Liver (tissue), 9 donors: Measurements from ENCODE around the gene RAPGEF6. TPM values are rescaled to one million over a fixed set of nuclear protein-coding genes. Genes with fewer than 3 reads are reported as not detected.

Experiments
- DNase-seq: peaks from one replicate; pipeline ENCODE4 v3.0.0-alpha.2; 2017; ENCODE audit warnings: low spot score
- H3K27ac ChIP-seq, 2 donors: one replicate each; pipeline ENCODE4 v1.7.0; 2013; ENCODE audit warnings: inconsistent platforms in 2 of 2, low read length in 2 of 2, control low read depth in 1 of 2, low read depth in 1 of 2, mild to moderate bottlenecking in 1 of 2
- H3K27me3 ChIP-seq, 4 donors: one replicate each; pipeline versions ENCODE4 v1.6.1 to v1.7.0; 2013; ENCODE audit warnings: low read length in 3 of 4, inconsistent platforms in 1 of 4, mild to moderate bottlenecking in 1 of 4, moderate library complexity in 1 of 4; ENCODE audit not compliant: control insufficient read depth in 4 of 4, insufficient read depth in 4 of 4
- H3K36me3 ChIP-seq, 4 donors: one replicate each; pipeline versions ENCODE4 v1.6.1 to v1.7.0; 2013; ENCODE audit warnings: low read length in 3 of 4, mild to moderate bottlenecking in 3 of 4, low read depth in 1 of 4, moderate library complexity in 1 of 4; ENCODE audit not compliant: control insufficient read depth in 4 of 4, insufficient read depth in 3 of 4
- H3K4me1 ChIP-seq, 4 donors: one replicate each; pipeline versions ENCODE4 v1.6.1 to v1.7.0; 2013; ENCODE audit warnings: low read length in 3 of 4, mild to moderate bottlenecking in 3 of 4, moderate library complexity in 1 of 4; ENCODE audit not compliant: control insufficient read depth in 4 of 4, insufficient read depth in 4 of 4
- H3K4me3 ChIP-seq, 3 donors: one replicate each; pipeline versions ENCODE4 v1.6.1 to v1.7.0; 2013; ENCODE audit warnings: low read length in 3 of 3, control low read depth in 1 of 3, low read depth in 1 of 3, mild to moderate bottlenecking in 1 of 3
- H3K9ac ChIP-seq, 2 donors: one replicate each; pipeline ENCODE4 v1.7.0; 2013; ENCODE audit warnings: low read length in 2 of 2, mild to moderate bottlenecking in 2 of 2, moderate library complexity in 2 of 2, control low read depth in 1 of 2, low read depth in 1 of 2
- H3K9me3 ChIP-seq, 4 donors: one replicate each; pipeline versions ENCODE4 v1.6.1 to v1.7.0; 2013; ENCODE audit warnings: low read length in 3 of 4; ENCODE audit not compliant: control insufficient read depth in 4 of 4
- ATF3 ChIP-seq: IDR thresholded peaks from 2 replicates; pipeline ENCODE4 v1.6.1; 2016; ENCODE audit warnings: antibody characterized with exemption
- CTCF ChIP-seq: fragments of 150-350 bp; IDR thresholded peaks from 2 replicates; pipeline ENCODE4 v1.5.1; 2017; ENCODE audit warnings: improper control_type of control experiment, low read depth, low read length; ENCODE audit not compliant: missing input control
- EGR1 ChIP-seq, 2 donors: IDR thresholded peaks; 2 replicates each; pipeline ENCODE4 v1.6.1; 2016 to 2018; ENCODE audit warnings: antibody characterized with exemption in 2 of 2, low read depth in 2 of 2
- FOXA1 ChIP-seq: IDR thresholded peaks from 2 replicates; pipeline ENCODE4 v1.6.1; 2016; ENCODE audit warnings: antibody characterized with exemption
- FOXA2 ChIP-seq: IDR thresholded peaks from 2 replicates; pipeline ENCODE4 v1.6.1; 2016; ENCODE audit warnings: antibody characterized with exemption
- GABPA ChIP-seq, 2 donors: IDR thresholded peaks in 1 of 2; conservative IDR thresholded peaks in 1 of 2; 2 replicates each; pipeline ENCODE4 v1.6.1; 2016; ENCODE audit warnings: antibody characterized with exemption in 2 of 2, mild to moderate bottlenecking in 1 of 2, moderate library complexity in 1 of 2
- HNF4A ChIP-seq, 2 donors: conservative IDR thresholded peaks; 2 replicates each; pipeline ENCODE4 v1.6.1; 2016; ENCODE audit warnings: antibody characterized with exemption in 2 of 2, mild to moderate bottlenecking in 2 of 2
- HNF4G ChIP-seq: IDR thresholded peaks from 2 replicates; pipeline ENCODE4 v1.6.1; 2016; ENCODE audit warnings: antibody characterized with exemption
- JUND ChIP-seq, 2 donors: IDR thresholded peaks; 2 replicates each; pipeline ENCODE4 v1.6.1; 2016; ENCODE audit warnings: antibody characterized with exemption in 2 of 2
- MAX ChIP-seq: IDR thresholded peaks from 2 replicates; pipeline ENCODE4 v1.6.1; 2016; ENCODE audit warnings: antibody characterized with exemption
- NR2F2 ChIP-seq: IDR thresholded peaks from 2 replicates; pipeline ENCODE4 v1.6.1; 2016; ENCODE audit warnings: antibody characterized with exemption
- RAD21 ChIP-seq, 2 donors: IDR thresholded peaks; 2 replicates each; pipeline ENCODE4 v1.6.1; 2016; ENCODE audit warnings: antibody characterized with exemption in 2 of 2, mild to moderate bottlenecking in 2 of 2
- REST ChIP-seq: IDR thresholded peaks from 2 replicates; pipeline ENCODE4 v1.6.1; 2016; ENCODE audit warnings: antibody characterized with exemption, mild to moderate bottlenecking
- RXRA ChIP-seq, 2 donors: IDR thresholded peaks; 2 replicates each; pipeline ENCODE4 v1.6.1; 2017 to 2018; ENCODE audit warnings: antibody characterized with exemption in 2 of 2, mild to moderate bottlenecking in 1 of 2
- SP1 ChIP-seq: IDR thresholded peaks from 2 replicates; pipeline ENCODE4 v1.6.1; 2018; ENCODE audit warnings: antibody characterized with exemption, mild to moderate bottlenecking
- TAF1 ChIP-seq: conservative IDR thresholded peaks from 2 replicates; pipeline ENCODE4 v1.6.1; 2016; ENCODE audit warnings: antibody characterized with exemption, mild to moderate bottlenecking
- YY1 ChIP-seq: IDR thresholded peaks from 2 replicates; pipeline ENCODE4 v1.6.1; 2016; ENCODE audit warnings: antibody characterized with exemption, mild to moderate bottlenecking
- ZBTB33 ChIP-seq: IDR thresholded peaks from 2 replicates; pipeline ENCODE4 v1.6.1; 2016; ENCODE audit warnings: antibody characterized with exemption
- WGBS: extraction: QIAGEN DNeasy Blood & Tissue Kit; methylation state at CpG from one replicate; pipeline ENCODE4 v1.1.7; 2013; 5-methylcytosine and 5-hydroxymethylcytosine counted together
- polyA plus RNA-seq, 2 donors: library from polyadenylated mRNA; stranded (reverse) in 1 of 2; unstranded in 1 of 2; fragments of 200-250 nt in 1 of 2; fragments of >200 nt in 1 of 2; fragmentation: Nextera tagmentation in 1 of 2; extraction: Ambion mirVana in 1 of 2; gene quantifications; one replicate each; pipeline versions ENCODE4 v1.2.1 to v1.2.3, GENCODE V29; 2013 to 2015
- total RNA-seq, 2 donors: library from RNA; depleted of rRNA; stranded (reverse); fragments of >200 nt; gene quantifications; one replicate each; pipeline ENCODE4 v1.2.3, GENCODE V29; 2014
- donor health status: healthy.
- donor health status: healthy.
- donor health status: healthy.
- donor health status: healthy.
- donor health status: healthy.

Gene RAPGEF6
- total and polyA plus RNA-seq, 4 donors: 1.7 to 16.1 (median 8.6) TPM

- H3K27ac ChIP-seq: no peak overlapping the region
- H3K9ac ChIP-seq: no peak overlapping the region
- no peak overlapping the region for H3K4me3 ChIP-seq
- H3K9me3 ChIP-seq: no peaks in the 10 kb centered on the region
- WGBS: 82% methylated on average over 3 of the region's 3 CpGs
- TF ChIP-seq FOXA2: no peak
- no peak for TF ChIP-seq GABPA (IDR thresholded peaks at IDR 0.05 in 1 of 2, conservative IDR thresholded peaks at IDR 0.05 in 1 of 2)
- TF ChIP-seq CTCF: no peak
- TF ChIP-seq HNF4A (conservative IDR thresholded peaks at IDR 0.05): no peak
- no peak for TF ChIP-seq RAD21 (IDR thresholded peaks at IDR 0.05)
- no peak for TF ChIP-seq NR2F2
- TF ChIP-seq RXRA (IDR thresholded peaks at IDR 0.05): no peak
- no peak for TF ChIP-seq JUND (IDR thresholded peaks at IDR 0.05)
- TF ChIP-seq HNF4G: no peak
- no peak for TF ChIP-seq YY1
- no peak for TF ChIP-seq REST
- TF ChIP-seq SP1: no peak
- TF ChIP-seq FOXA1: no peak
- TF ChIP-seq TAF1: no peak
- TF ChIP-seq EGR1 (IDR thresholded peaks at IDR 0.05; ENCODE audit: low read depth in 2 of 2): no peak
- no peak for TF ChIP-seq ATF3
- no peak for TF ChIP-seq MAX
- no peak for TF ChIP-seq ZBTB33
- H3K36me3 ChIP-seq: peaks cover 0 to 6% (median 0%) of the 10 kb centered on the region in 4 donors
- no peaks in the 10 kb centered on the region for H3K27me3 ChIP-seq
- DNase-seq: no peak
- no peaks in the 10 kb centered on the region for H3K4me1 ChIP-seq
Measured at GRCh38 chr5:131462454-131462853, 172.6 kb downstream of the RAPGEF6 start.
